Astrocyte (in vitro differentiated cells and primary cell): Measurements from ENCODE around the gene TARS3.

Experiments
- CTCF ChIP-seq: IDR thresholded peaks from 2 replicates; pipeline ENCODE4 v1.5.1; 2011; ENCODE audit warnings: low read depth, mild to moderate bottlenecking, inconsistent platforms, low read length, moderate library complexity; ENCODE audit not compliant: insufficient read depth
- EZH2 ChIP-seq: IDR thresholded peaks from 2 replicates; pipeline ENCODE4 v1.6.1; 2012; ENCODE audit warnings: mild to moderate bottlenecking, low read length, inconsistent platforms; ENCODE audit not compliant: insufficient read depth

GRCh38 chr15:101727186-101727585 is 2.9 kb upstream of the TARS3 start:
- TF ChIP-seq CTCF (no peak), EZH2 (no peak)
